HEK293 (cell line): ENCODE measurements around the gene OBP2A.
"Not testable (repeated sequence)": the region's sequence is repeated elsewhere in the genome, so short reads cannot be mapped to it uniquely, and the experiment has no call there.

Experiments
- CTCF ChIA-PET: fragments of 350-600 bp; formaldehyde crosslinking; extraction: SDS; loops from one replicate; lab custom pipeline; 2021; ENCODE audit warnings: antibody characterized with exemption; lab: Yijun Ruan, JAX
- POLR2A ChIA-PET: fragments of 300-600 bp; formaldehyde crosslinking; extraction: SDS; loops from one replicate; lab custom pipeline; 2020; ENCODE audit warnings: antibody characterized with exemption, inconsistent platforms; lab: Yijun Ruan, JAX
- H3K27ac ChIP-seq: fragments of 200-500 bp; sonication (Bioruptor generic); 2 replicates; pipeline ENCODE4 v1.5.1; 2014; ENCODE audit warnings: low read depth, low read length, control low read depth, inconsistent platforms; ENCODE audit errors: extremely low read depth
- H3K36me3 ChIP-seq, 2 experiments: fragments of 200-500 bp in 1 of 2; sonication (Bioruptor generic) in 1 of 2; 1 replicate in 1 of 2; 2 replicates in 1 of 2; pipeline ENCODE4 v1.5.1; 2014 to 2017; ENCODE audit warnings: inconsistent platforms in 2 of 2, low read length in 2 of 2; ENCODE audit not compliant: control insufficient read depth in 2 of 2, insufficient read depth in 1 of 2
- H3K4me1 ChIP-seq: fragments of 200-500 bp; sonication (Bioruptor generic); 2 replicates; pipeline ENCODE4 v1.5.1; 2014; ENCODE audit warnings: mild to moderate bottlenecking, low read length, inconsistent platforms; ENCODE audit not compliant: control insufficient read depth, insufficient read depth
- H3K4me3 ChIP-seq: 2 replicates; pipeline ENCODE4 v1.5.1; 2011; ENCODE audit warnings: low read depth, mild to moderate bottlenecking, control low read depth, low read length, moderate library complexity
- H3K9me3 ChIP-seq: fragments of 200-500 bp; sonication (Bioruptor generic); 2 replicates; pipeline ENCODE4 v1.5.1; 2014; ENCODE audit warnings: low read depth, low read length, inconsistent platforms; ENCODE audit not compliant: control insufficient read depth, insufficient read depth
- EGR2 ChIP-seq: fragments of 450-650 bp; formaldehyde crosslinking; IDR thresholded peaks from 2 replicates; pipeline ENCODE4 v1.5.1; 2016; ENCODE audit warnings: low read depth, missing biosample characterization, missing genetic modification characterization
- GLIS1 ChIP-seq: fragments of 450-650 bp; formaldehyde crosslinking; IDR thresholded peaks from 2 replicates; pipeline ENCODE4 v1.5.1; 2016; ENCODE audit warnings: missing biosample characterization, missing genetic modification characterization
- ZNF423 ChIP-seq: fragments of 450-650 bp; formaldehyde crosslinking; IDR thresholded peaks from 2 replicates; pipeline ENCODE4 v1.5.1; 2016; ENCODE audit warnings: missing biosample characterization, missing genetic modification characterization
- ZNF473 ChIP-seq: fragments of 450-650 bp; formaldehyde crosslinking; IDR thresholded peaks from 2 replicates; pipeline ENCODE4 v1.5.1; 2017; ENCODE audit warnings: missing biosample characterization, missing genetic modification characterization
- ZNF514 ChIP-seq: fragments of 450-650 bp; formaldehyde crosslinking; IDR thresholded peaks from 2 replicates; pipeline ENCODE4 v1.5.1; 2016; ENCODE audit warnings: missing biosample characterization, missing genetic modification characterization
- TF ChIP-seq, protein P1 (sequence below): fragments of 450-650 bp; formaldehyde crosslinking; IDR thresholded peaks from 2 replicates; pipeline ENCODE4 v1.5.1; 2016; ENCODE audit warnings: missing biosample characterization, missing genetic modification characterization
- TF ChIP-seq, protein P2 (sequence below): IDR thresholded peaks from 2 replicates; pipeline ENCODE4 v1.6.1; 2011; ENCODE audit warnings: mild to moderate bottlenecking, low read depth, low read length, borderline replicate concordance

OBP2A gene

DNA sequence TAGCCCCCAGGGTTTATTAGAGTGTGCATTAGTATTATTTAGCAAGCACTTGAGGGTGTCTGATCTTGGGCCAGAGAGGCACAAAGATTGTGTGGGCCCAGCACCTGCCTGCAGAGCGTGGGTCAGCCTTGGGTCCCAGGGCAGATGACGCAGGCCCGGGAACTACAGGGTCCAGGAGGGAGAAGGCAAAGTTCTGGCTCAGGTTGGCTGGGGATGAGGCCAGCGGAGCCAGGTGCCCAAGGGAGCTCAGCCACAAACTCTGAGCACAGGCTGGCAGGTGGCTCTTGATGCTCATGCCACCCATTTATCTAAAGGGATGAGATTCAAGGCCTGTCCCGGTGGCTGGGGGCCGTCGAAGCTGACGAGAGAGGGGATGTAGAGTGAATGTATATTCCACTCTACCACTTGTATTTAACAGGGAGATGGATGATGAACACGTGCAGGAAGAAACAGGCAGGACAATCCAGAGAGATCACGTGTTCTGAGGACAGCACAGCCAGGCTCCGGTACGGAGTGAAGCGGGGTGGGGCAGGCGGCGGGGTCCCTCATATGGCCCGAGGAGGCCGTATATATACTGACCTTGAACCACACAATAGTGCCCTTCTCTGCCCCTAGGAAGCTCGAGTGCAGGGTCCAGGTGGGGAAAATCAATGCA lies 818 bp upstream of the OBP2A start (continued):
- no peak for TF ChIP-seq ZNF514 (tag by site-specific recombination)

DNA sequence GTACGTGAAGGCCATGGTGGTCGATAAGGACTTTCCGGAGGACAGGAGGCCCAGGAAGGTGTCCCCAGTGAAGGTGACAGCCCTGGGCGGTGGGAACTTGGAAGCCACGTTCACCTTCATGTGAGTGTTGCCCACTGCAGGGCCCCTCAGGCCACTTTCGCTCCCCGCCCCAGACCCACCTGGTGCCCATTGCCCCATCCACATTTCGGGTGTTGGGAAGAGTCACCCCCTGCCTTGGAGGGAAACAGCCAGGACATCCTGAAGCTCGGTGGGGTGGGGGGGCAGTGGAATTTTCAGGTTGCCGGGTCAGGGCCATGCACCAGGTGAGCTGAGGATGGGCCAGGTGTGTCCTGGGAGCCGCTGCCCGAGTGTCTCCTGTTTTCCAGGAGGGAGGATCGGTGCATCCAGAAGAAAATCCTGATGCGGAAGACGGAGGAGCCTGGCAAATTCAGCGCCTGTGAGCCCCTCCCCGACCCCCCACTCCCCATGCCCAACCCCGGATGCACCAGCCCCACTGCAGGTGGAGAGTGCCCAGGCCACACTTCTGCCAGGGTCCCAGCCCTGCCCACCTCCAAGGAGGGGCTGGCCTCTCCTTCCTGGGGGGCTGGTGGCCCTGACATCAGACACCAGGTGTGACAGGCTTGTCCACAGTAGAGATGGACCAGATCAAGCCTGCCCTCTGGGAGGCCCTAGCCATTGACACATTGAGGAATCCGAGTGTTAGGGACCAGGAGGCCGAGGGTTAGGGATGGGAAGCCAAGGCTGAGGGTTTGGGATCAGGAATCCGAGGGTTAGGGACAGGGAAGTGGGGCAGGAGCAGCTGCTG lies 1.1 kb downstream of the OBP2A start:
- H3K36me3 ChIP-seq, H3K4me3 ChIP-seq, H3K9me3 ChIP-seq, POLR2A ChIA-PET, H3K4me1 ChIP-seq, H3K27ac ChIP-seq, CTCF ChIA-PET: not testable (repeated sequence)

DNA sequence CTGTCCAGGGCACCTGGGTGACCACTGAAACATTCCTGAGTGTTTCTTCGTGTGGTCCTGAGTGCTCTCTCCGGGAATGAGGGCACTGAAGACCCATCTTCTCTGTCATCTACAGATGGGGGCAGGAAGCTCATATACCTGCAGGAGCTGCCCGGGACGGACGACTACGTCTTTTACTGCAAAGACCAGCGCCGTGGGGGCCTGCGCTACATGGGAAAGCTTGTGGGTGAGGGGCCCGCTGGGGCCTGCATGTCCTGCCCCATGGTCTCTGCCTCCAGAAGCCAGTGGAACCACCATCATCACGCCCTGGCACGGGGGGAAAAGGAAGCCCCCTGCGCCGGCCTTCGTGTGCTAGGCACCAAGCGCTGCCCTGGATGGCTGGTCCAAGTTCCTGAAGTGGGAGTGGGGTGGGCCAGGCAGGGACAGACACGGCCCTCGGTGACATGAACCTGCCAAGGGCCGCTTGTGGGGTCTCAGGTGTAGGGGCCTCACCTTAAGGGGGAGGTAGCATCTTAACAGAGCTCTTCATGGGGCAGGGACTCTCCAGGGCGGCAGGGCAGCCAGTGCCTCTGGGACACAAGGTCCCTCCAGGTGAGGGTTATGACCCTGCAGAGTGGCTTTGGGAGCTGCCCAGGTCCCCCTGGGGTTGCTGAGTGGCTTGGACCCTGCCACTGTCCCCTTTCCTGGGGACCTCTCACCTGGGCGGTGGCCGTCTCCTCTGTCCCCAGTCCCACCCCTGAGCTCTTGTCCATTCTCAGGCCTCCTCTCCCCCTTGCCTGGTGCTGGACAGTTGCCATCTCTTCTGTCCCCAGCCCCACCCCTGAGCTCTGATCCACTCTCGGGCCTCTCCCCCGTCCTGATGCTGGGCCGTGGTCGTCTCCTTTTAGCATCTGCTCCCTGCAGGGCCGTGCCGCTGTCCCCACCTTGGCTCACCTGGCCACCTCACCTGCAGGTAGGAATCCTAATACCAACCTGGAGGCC lies 2.1 kb downstream of the OBP2A start:
- no peak for TF ChIP-seq ZNF473 (tag by site-specific recombination)
- H3K4me1 ChIP-seq = no peaks in the 10 kb centered on the region
- H3K4me3 ChIP-seq = no peak overlapping the region
- H3K9me3 ChIP-seq = no peaks in the 10 kb centered on the region
- POLR2A ChIA-PET = interaction anchor here (0.6 kb wide), 1 partner anchor 55 kb away, joined by 4 read pairs; no protein-coding TSS in a partner anchor
- CTCF ChIA-PET = no interaction called here
- H3K36me3 ChIP-seq = no peaks in the 10 kb centered on the region
- no peak overlapping the region for H3K27ac ChIP-seq

DNA sequence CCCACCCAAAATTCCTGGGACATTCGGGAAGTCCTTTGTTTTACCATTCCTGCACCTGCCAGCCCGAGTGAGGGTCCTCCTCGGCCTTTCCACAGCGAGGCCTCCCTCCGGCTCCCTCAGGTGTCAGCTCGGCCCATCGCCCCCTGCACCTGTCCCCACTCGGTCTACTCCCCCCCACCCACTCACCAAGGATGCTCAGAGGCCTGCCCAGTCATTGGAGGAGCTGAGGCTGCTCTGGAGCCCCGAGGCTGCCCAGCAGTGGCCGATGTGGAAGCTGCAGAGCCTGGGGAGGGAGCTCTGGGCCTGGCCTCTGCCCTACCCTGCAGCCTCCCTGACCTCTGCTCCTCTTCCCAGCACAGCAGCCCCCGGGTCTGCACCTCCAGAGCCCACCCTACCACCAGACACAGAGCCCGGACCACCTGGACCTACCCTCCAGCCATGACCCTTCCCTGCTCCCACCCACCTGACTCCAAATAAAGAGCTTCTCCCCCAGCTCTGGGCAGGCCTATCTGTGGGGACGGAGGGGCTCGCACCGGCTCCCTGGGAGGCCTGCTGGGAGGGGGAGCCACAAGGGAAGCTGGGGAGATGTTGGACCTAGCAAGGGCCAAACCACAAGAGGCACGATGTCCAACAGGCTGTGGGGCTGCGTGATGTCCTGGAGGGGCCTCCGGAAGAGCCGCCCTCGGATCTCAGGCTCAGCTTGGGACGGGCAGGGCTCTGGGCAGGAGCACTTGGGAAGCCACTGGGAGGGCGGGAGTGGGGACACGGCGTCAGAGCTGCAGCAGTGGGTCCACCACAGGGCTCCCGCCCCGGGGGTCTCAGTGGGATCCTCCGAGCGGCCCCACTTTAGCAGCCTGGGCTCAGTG lies 3.8 kb downstream of the OBP2A start:
- CTCF ChIA-PET, H3K36me3 ChIP-seq, H3K4me1 ChIP-seq, H3K27ac ChIP-seq, H3K9me3 ChIP-seq, H3K4me3 ChIP-seq: not testable (repeated sequence)
- POLR2A ChIA-PET = interaction anchor here (0.6 kb wide), 2 partner anchors 74 to 414 kb away, joined by 4 to 5 read pairs; no protein-coding TSS in a partner anchor

DNA sequence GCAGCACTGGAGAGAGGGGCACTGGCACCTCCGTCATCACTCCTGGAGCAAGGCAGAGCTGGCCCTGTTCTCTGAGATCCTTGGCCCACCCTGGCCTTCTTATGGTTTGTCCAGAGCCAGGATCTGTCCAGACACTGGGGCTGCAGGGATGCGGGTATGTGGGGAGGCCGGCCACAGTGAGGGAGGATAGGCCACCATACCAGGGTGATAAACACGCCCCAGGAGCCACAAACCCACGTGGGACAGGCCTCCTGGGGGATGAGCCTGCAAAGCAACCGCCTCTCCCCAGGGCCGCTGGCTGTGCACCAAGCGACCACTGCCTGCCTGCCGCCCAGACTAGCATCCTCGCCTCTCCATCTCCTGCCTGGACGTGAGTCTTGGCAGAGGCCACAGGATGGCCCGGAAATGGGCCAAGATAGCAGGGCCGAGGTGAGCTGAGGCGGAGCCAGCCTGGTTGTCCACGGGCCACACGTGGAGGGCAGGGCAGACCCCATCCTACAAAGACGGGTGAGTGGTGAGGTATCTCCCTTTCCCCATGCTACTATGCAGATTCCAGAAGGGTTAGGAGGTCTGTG lies 4.5 kb downstream of the OBP2A start:
- CTCF ChIA-PET = no interaction called here
- POLR2A ChIA-PET = interaction anchor here (0.6 kb wide), 1 partner anchor 75 kb away, joined by 4 read pairs; no protein-coding TSS in a partner anchor
- Histone ChIP-seq H3K27ac (no peak overlapping the region), H3K36me3 (no peaks in the 10 kb centered on the region), H3K9me3 (no peaks in the 10 kb centered on the region), H3K4me1 (no peaks in the 10 kb centered on the region), H3K4me3 (no peak overlapping the region)
- peak; percentile 16; the same call in 1 of the 2 replicates for TF ChIP-seq GLIS1
- TF ChIP-seq EGR2 = no peak
- TF ChIP-seq ZNF514 (tag by site-specific recombination) = no peak
- TF ChIP-seq ZNF423 = no peak
- TF ChIP-seq, protein P1, sequence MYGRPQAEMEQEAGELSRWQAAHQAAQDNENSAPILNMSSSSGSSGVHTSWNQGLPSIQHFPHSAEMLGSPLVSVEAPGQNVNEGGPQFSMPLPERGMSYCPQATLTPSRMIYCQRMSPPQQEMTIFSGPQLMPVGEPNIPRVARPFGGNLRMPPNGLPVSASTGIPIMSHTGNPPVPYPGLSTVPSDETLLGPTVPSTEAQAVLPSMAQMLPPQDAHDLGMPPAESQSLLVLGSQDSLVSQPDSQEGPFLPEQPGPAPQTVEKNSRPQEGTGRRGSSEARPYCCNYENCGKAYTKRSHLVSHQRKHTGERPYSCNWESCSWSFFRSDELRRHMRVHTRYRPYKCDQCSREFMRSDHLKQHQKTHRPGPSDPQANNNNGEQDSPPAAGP = no peak
- TF ChIP-seq, protein P2, sequence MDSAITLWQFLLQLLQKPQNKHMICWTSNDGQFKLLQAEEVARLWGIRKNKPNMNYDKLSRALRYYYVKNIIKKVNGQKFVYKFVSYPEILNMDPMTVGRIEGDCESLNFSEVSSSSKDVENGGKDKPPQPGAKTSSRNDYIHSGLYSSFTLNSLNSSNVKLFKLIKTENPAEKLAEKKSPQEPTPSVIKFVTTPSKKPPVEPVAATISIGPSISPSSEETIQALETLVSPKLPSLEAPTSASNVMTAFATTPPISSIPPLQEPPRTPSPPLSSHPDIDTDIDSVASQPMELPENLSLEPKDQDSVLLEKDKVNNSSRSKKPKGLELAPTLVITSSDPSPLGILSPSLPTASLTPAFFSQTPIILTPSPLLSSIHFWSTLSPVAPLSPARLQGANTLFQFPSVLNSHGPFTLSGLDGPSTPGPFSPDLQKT = no peak
